ENCODE measurements around the gene ANKRD9. TPM values are rescaled to one million over a fixed set of nuclear protein-coding genes. Genes with fewer than 3 reads are reported as not detected.

ANKRD9 gene
- total RNA-seq, 1 donor from 2014 or later: 9.4 TPM

GRCh38 chr14:102473559-102473958, 36.0 kb downstream of the ANKRD9 start:
- H3K27ac ChIP-seq (ENCODE audit: low read depth, low read length): no peak overlapping the region
- no peaks in the 10 kb centered on the region for H3K9me3 ChIP-seq (ENCODE audit: control insufficient read depth in 3 of 3, low read length in 3 of 3)
- H3K27me3 ChIP-seq (ENCODE audit: control insufficient read depth in 3 of 3, insufficient read depth in 3 of 3, low read length in 3 of 3): no peaks in the 10 kb centered on the region
- H3K4me3 ChIP-seq (ENCODE audit: low read length in 3 of 3): no peak overlapping the region
- H3K4me1 ChIP-seq (ENCODE audit: control insufficient read depth in 3 of 3, insufficient read depth in 3 of 3, low read length in 3 of 3): peaks cover 24 to 29% (median 26%) of the 10 kb centered on the region in 3 donors
- H3K36me3 ChIP-seq (ENCODE audit: control insufficient read depth in 3 of 3, insufficient read depth in 3 of 3, low read length in 3 of 3): peaks cover 0 to 4% (median 0%) of the 10 kb centered on the region in 3 donors
- no peak overlapping the region for H3K9ac ChIP-seq (ENCODE audit: low read depth in 1 of 3, low read length in 3 of 3)

GRCh38 chr14:102472791-102473150, 36.8 kb downstream of the ANKRD9 start:
- no peaks in the 10 kb centered on the region for H3K9me3 ChIP-seq (ENCODE audit: control insufficient read depth in 3 of 3, low read length in 3 of 3)
- no peaks in the 10 kb centered on the region for H3K27me3 ChIP-seq (ENCODE audit: control insufficient read depth in 3 of 3, insufficient read depth in 3 of 3, low read length in 3 of 3)
- H3K4me3 ChIP-seq (ENCODE audit: low read length in 3 of 3): no peak overlapping the region
- H3K27ac ChIP-seq (ENCODE audit: low read depth, low read length): peak overlapping the region; percentile 42
- H3K4me1 ChIP-seq (ENCODE audit: control insufficient read depth in 3 of 3, insufficient read depth in 3 of 3, low read length in 3 of 3): peaks cover 24 to 29% (median 26%) of the 10 kb centered on the region in 3 donors
- H3K9ac ChIP-seq (ENCODE audit: low read depth in 1 of 3, low read length in 3 of 3): peak overlapping the region in 2 of 3 donors; percentile 54 to 65
- H3K36me3 ChIP-seq (ENCODE audit: control insufficient read depth in 3 of 3, insufficient read depth in 3 of 3, low read length in 3 of 3): peaks cover 0 to 4% (median 0%) of the 10 kb centered on the region in 3 donors

DNA sequence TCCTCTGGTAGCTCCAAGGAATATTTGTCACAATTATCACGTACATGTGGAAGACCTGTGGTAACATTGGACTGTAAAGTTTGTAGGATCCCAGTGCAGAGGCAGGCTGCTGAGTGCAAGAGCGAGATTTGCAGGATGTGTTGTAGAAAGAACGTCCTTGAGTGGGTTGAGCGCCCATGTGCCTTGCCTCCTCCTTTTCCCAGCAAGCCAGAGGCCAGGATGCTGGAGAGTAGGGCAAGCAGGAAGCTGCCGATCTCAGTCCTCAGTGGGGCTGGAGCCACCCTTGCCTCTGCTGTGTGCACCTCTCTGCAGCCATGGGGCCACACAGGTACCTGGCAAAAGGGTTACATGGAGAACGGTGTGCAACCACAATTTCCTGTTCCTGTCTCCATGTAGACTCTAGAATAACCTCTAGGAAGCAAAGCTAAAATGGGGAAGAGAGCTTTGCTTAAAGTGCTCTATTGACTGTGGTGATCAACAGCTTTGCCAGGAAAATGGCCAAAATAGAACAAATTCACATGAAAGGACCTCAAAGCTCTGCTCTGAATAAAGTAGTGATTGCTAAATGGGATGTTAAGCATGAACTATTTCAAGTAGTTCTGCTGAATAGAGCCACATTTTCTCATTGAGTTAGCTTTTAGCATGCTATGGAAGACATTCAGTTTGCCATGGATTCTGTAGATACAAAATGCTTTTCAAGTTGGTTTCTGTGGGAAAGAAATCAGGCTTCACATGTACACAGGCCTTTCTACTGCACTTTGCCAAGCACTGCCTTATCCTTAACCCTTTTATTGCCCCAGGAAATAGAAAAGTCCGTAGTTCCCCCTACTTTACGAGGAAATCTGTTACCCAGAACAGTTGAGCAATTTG, 37.4 kb downstream of the ANKRD9 start:
- Histone ChIP-seq H3K27me3 (ENCODE audit: control insufficient read depth in 3 of 3, insufficient read depth in 3 of 3, low read length in 3 of 3) (no peaks in the 10 kb centered on the region), H3K36me3 (ENCODE audit: control insufficient read depth in 3 of 3, insufficient read depth in 3 of 3, low read length in 3 of 3) (peaks cover 0 to 4% (median under 1%) of the 10 kb centered on the region in 3 donors), H3K9ac (ENCODE audit: low read depth in 1 of 3, low read length in 3 of 3) (peak overlapping the region in 2 of 3 donors; percentile 54 to 65), H3K27ac (ENCODE audit: low read depth, low read length) (peak overlapping the region; percentile 42), H3K4me3 (ENCODE audit: low read length in 3 of 3) (no peak overlapping the region), H3K9me3 (ENCODE audit: control insufficient read depth in 3 of 3, low read length in 3 of 3) (no peaks in the 10 kb centered on the region), H3K4me1 (ENCODE audit: control insufficient read depth in 3 of 3, insufficient read depth in 3 of 3, low read length in 3 of 3) (peaks cover 24 to 29% (median 26%) of the 10 kb centered on the region in 3 donors)

DNA sequence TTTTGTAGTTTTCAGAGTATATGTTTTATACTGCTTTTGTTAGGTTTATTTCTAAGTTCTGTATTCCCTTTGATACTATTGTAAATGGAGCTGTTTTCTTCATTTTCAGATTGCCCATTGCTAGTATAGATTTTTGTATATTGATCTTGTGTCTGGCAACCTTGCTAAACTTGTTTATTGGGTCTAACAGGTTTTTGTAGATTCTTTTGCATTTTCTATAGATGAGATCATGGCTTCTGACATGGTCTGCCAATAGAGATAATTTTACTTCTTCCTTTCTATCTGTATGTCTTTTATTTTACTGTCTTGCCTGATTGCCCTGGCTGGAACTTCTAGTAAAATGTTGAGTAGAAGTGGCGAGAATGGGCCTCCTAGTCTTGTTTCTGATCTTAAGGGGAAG, 40.3 kb downstream of the ANKRD9 start:
- peaks cover 13 to 20% (median 14%) of the 10 kb centered on the region in 3 donors for H3K36me3 ChIP-seq (ENCODE audit: control insufficient read depth in 3 of 3, insufficient read depth in 3 of 3, low read length in 3 of 3)
- H3K27ac ChIP-seq (ENCODE audit: low read depth, low read length): no peak overlapping the region
- H3K4me3 ChIP-seq (ENCODE audit: low read length in 3 of 3): no peak overlapping the region
- H3K27me3 ChIP-seq (ENCODE audit: control insufficient read depth in 3 of 3, insufficient read depth in 3 of 3, low read length in 3 of 3): no peaks in the 10 kb centered on the region
- H3K9me3 ChIP-seq (ENCODE audit: control insufficient read depth in 3 of 3, low read length in 3 of 3): no peaks in the 10 kb centered on the region
- H3K4me1 ChIP-seq (ENCODE audit: control insufficient read depth in 3 of 3, insufficient read depth in 3 of 3, low read length in 3 of 3): peaks cover 10 to 17% (median 14%) of the 10 kb centered on the region in 3 donors
- H3K9ac ChIP-seq (ENCODE audit: low read depth in 1 of 3, low read length in 3 of 3): no peak overlapping the region

GRCh38 chr14:102464846-102465341, 44.7 kb downstream of the ANKRD9 start:
- Histone ChIP-seq H3K4me1 (ENCODE audit: control insufficient read depth in 3 of 3, insufficient read depth in 3 of 3, low read length in 3 of 3) (peaks cover 10 to 20% (median 14%) of the 10 kb centered on the region in 3 donors), H3K4me3 (ENCODE audit: low read length in 3 of 3) (no peak overlapping the region), H3K9me3 (ENCODE audit: control insufficient read depth in 3 of 3, low read length in 3 of 3) (no peaks in the 10 kb centered on the region), H3K27me3 (ENCODE audit: control insufficient read depth in 3 of 3, insufficient read depth in 3 of 3, low read length in 3 of 3) (no peaks in the 10 kb centered on the region), H3K36me3 (ENCODE audit: control insufficient read depth in 3 of 3, insufficient read depth in 3 of 3, low read length in 3 of 3) (peaks cover 11 to 20% (median 14%) of the 10 kb centered on the region in 3 donors), H3K9ac (ENCODE audit: low read depth in 1 of 3, low read length in 3 of 3) (no peak overlapping the region), H3K27ac (ENCODE audit: low read depth, low read length) (no peak overlapping the region)

GRCh38 chr14:102464006-102464405, 45.6 kb downstream of the ANKRD9 start:
- Histone ChIP-seq H3K4me1 (ENCODE audit: control insufficient read depth in 3 of 3, insufficient read depth in 3 of 3, low read length in 3 of 3) (peaks cover 10 to 20% (median 14%) of the 10 kb centered on the region in 3 donors), H3K36me3 (ENCODE audit: control insufficient read depth in 3 of 3, insufficient read depth in 3 of 3, low read length in 3 of 3) (peaks cover 11 to 20% (median 18%) of the 10 kb centered on the region in 3 donors), H3K27me3 (ENCODE audit: control insufficient read depth in 3 of 3, insufficient read depth in 3 of 3, low read length in 3 of 3) (no peaks in the 10 kb centered on the region), H3K4me3 (ENCODE audit: low read length in 3 of 3) (no peak overlapping the region), H3K9ac (ENCODE audit: low read depth in 1 of 3, low read length in 3 of 3) (peak overlapping the region in 1 of 3 donors; percentile 33), H3K9me3 (ENCODE audit: control insufficient read depth in 3 of 3, low read length in 3 of 3) (no peaks in the 10 kb centered on the region), H3K27ac (ENCODE audit: low read depth, low read length) (no peak overlapping the region)

- Histone ChIP-seq H3K36me3 (ENCODE audit: control insufficient read depth in 3 of 3, insufficient read depth in 3 of 3, low read length in 3 of 3) (peaks cover 21 to 27% (median 23%) of the 10 kb centered on the region in 3 donors), H3K27ac (ENCODE audit: low read depth, low read length) (peak overlapping the region; percentile 72), H3K9ac (ENCODE audit: low read depth in 1 of 3, low read length in 3 of 3) (peak overlapping the region in 2 of 3 donors; percentile 25 to 79), H3K4me3 (ENCODE audit: low read length in 3 of 3) (no peak overlapping the region), H3K4me1 (ENCODE audit: control insufficient read depth in 3 of 3, insufficient read depth in 3 of 3, low read length in 3 of 3) (peaks cover 10 to 20% (median 14%) of the 10 kb centered on the region in 3 donors), H3K27me3 (ENCODE audit: control insufficient read depth in 3 of 3, insufficient read depth in 3 of 3, low read length in 3 of 3) (no peaks in the 10 kb centered on the region), H3K9me3 (ENCODE audit: control insufficient read depth in 3 of 3, low read length in 3 of 3) (no peaks in the 10 kb centered on the region)
Observed at GRCh38 chr14:102462391-102462790, 47.2 kb downstream of the ANKRD9 start.

- Histone ChIP-seq H3K9ac (ENCODE audit: low read depth in 1 of 3, low read length in 3 of 3) (peak overlapping the region; percentile 25 to 79 (median 40)), H3K36me3 (ENCODE audit: control insufficient read depth in 3 of 3, insufficient read depth in 3 of 3, low read length in 3 of 3) (peaks cover 20 to 25% (median 25%) of the 10 kb centered on the region in 3 donors), H3K4me1 (ENCODE audit: control insufficient read depth in 3 of 3, insufficient read depth in 3 of 3, low read length in 3 of 3) (peaks cover 10 to 20% (median 14%) of the 10 kb centered on the region in 3 donors), H3K27ac (ENCODE audit: low read depth, low read length) (peak overlapping the region; percentile 72), H3K27me3 (ENCODE audit: control insufficient read depth in 3 of 3, insufficient read depth in 3 of 3, low read length in 3 of 3) (no peaks in the 10 kb centered on the region), H3K9me3 (ENCODE audit: control insufficient read depth in 3 of 3, low read length in 3 of 3) (no peaks in the 10 kb centered on the region), H3K4me3 (ENCODE audit: low read length in 3 of 3) (peak overlapping the region in 1 of 3 donors; percentile 49)
Observed at GRCh38 chr14:102461490-102462338, 47.9 kb downstream of the ANKRD9 start.

GRCh38 chr14:102457509-102457908, 52.1 kb downstream of the ANKRD9 start:
- H3K27ac ChIP-seq (ENCODE audit: low read depth, low read length): no peak overlapping the region
- peaks cover 24 to 33% (median 27%) of the 10 kb centered on the region in 3 donors for H3K36me3 ChIP-seq (ENCODE audit: control insufficient read depth in 3 of 3, insufficient read depth in 3 of 3, low read length in 3 of 3)
- H3K9ac ChIP-seq (ENCODE audit: low read depth in 1 of 3, low read length in 3 of 3): no peak overlapping the region

More at GRCh38 chr14:102457509-102457908, 52.1 kb downstream of the ANKRD9 start:
- Histone ChIP-seq H3K4me3 (ENCODE audit: low read length in 3 of 3) (no peak overlapping the region), H3K27me3 (ENCODE audit: control insufficient read depth in 3 of 3, insufficient read depth in 3 of 3, low read length in 3 of 3) (no peaks in the 10 kb centered on the region), H3K9me3 (ENCODE audit: control insufficient read depth in 3 of 3, low read length in 3 of 3) (no peaks in the 10 kb centered on the region), H3K4me1 (ENCODE audit: control insufficient read depth in 3 of 3, insufficient read depth in 3 of 3, low read length in 3 of 3) (peaks cover 7 to 13% (median 11%) of the 10 kb centered on the region in 3 donors)
